Measurements from ENCODE around the gene CLASP1.

GRCh38 chr2:121365061-121365460, 284.2 kb downstream of the CLASP1 start:
- TF ChIP-seq, protein P1, sequence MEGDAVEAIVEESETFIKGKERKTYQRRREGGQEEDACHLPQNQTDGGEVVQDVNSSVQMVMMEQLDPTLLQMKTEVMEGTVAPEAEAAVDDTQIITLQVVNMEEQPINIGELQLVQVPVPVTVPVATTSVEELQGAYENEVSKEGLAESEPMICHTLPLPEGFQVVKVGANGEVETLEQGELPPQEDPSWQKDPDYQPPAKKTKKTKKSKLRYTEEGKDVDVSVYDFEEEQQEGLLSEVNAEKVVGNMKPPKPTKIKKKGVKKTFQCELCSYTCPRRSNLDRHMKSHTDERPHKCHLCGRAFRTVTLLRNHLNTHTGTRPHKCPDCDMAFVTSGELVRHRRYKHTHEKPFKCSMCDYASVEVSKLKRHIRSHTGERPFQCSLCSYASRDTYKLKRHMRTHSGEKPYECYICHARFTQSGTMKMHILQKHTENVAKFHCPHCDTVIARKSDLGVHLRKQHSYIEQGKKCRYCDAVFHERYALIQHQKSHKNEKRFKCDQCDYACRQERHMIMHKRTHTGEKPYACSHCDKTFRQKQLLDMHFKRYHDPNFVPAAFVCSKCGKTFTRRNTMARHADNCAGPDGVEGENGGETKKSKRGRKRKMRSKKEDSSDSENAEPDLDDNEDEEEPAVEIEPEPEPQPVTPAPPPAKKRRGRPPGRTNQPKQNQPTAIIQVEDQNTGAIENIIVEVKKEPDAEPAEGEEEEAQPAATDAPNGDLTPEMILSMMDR (IDR thresholded peaks at IDR 0.05): no peak
- no peak for TF ChIP-seq EZH2 (IDR thresholded peaks at IDR 0.05)
